Cardiac muscle cell (in vitro differentiated cells and primary cell): Measurements from ENCODE around the gene KIF1C. TPM values are rescaled to one million over a fixed set of nuclear protein-coding genes. Genes with fewer than 3 reads are reported as not detected.

Experiments used
- DNase-seq, 2 donors: peaks; one replicate each; pipeline versions ENCODE4 v3.0.0 to v3.0.0-alpha.2; 2010 to 2017; ENCODE audit warnings: low read depth in 1 of 2, low spot score in 1 of 2
- H3K27ac ChIP-seq: fragments of 200-600 bp; sonication (generic); 2 replicates; pipeline ENCODE4 v1.5.1; 2016
- H3K27me3 ChIP-seq: fragments of 200-600 bp; sonication (generic); 2 replicates; pipeline ENCODE4 v1.6.0; 2016; ENCODE audit warnings: control low read depth
- H3K36me3 ChIP-seq: fragments of 200-600 bp; sonication (generic); 2 replicates; pipeline ENCODE4 v1.5.1; 2016; ENCODE audit warnings: control low read depth
- H3K4me1 ChIP-seq: fragments of 200-600 bp; sonication (generic); 2 replicates; pipeline ENCODE4 v1.8.1; 2017; ENCODE audit warnings: low read depth, mild to moderate bottlenecking, mixed run types
- H3K4me3 ChIP-seq: fragments of 200-600 bp; sonication (generic); 2 replicates; pipeline ENCODE4 v1.5.1; 2016; ENCODE audit warnings: mild to moderate bottlenecking
- H3K9me3 ChIP-seq: fragments of 200-600 bp; sonication (generic); 2 replicates; pipeline ENCODE4 v1.5.1; 2017; ENCODE audit warnings: low read depth, mild to moderate bottlenecking, control low read depth
- polyA plus RNA-seq: library from polyadenylated mRNA; unstranded; fragments of >200 nt; fragmentation: Nextera tagmentation; extraction: Ambion mirVana; gene quantifications from 2 replicates; pipeline ENCODE4 v1.2.1, GENCODE V29; 2016
- total RNA-seq: library from RNA; depleted of rRNA; stranded (reverse); fragments of >200 nt; gene quantifications from 2 replicates; pipeline ENCODE4 v1.2.3, GENCODE V29; 2016
- TF ChIP-seq, protein P1 (sequence below): IDR thresholded peaks from 2 replicates; pipeline ENCODE4 v1.5.1; 2012; ENCODE audit warnings: low read depth, mild to moderate bottlenecking, low read length

Gene KIF1C
- total RNA-seq = 57.9 and 65.8 TPM in 2 replicates
- polyA plus RNA-seq = 62.9 and 67.1 TPM in 2 replicates

DNA sequence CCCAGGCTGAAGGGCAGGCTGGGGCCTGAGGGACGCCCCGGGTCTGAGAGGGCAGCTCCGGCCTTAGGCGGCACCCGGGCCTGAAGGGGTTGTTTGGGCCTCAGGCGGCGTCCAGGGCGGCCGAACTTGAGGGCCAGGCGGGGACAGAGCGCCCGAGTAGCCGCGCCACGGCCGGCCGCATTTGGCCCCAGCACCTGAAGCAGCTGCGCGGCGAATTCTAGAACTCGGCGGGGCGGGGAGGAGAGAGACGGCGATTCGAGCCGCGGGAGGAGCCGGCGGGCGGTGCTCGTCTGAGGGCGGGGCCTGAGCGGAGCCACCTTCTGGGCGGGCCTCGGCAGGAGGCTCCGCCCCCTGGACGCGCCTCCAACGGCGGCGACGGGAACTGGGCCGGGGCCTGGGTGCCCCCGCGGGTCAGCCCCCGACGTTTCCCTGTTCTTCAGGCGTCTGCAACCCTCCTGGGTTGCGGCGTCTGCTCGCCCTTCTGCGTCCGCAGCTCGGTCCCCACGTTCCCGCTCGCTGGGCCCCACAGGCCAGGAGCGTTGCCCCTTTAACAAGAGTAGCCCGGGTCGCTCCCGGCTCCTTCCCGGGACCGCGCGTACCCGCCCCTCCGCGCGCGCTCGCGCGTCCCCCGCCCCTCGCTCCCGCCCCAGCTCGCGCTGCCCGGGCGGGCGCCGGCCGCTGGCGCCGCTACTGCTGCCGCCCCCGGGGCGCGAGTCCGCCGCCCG is at the start of gene KIF1C, which contains the start of gene INCA1:
Gene KIF1C, plus strand, starts transcription at position 649 of the 725 bp plus-strand sequence. CDS start 2,297 bp downstream, outside the sequence.
Gene INCA1, minus strand, starts transcription at position 221 of the 725 bp plus-strand sequence. CDS start 3,085 bp downstream, outside the sequence.
- peak; percentile 92 to 97 for DNase-seq
- Histone ChIP-seq H3K27ac (peak within 1 kb of the TSS; percentile 87), H3K4me3 (peak within 1 kb of the TSS; percentile 90), H3K4me1 (peaks cover 26% of the 10 kb centered on the region), H3K36me3 (peaks cover 14% of the 10 kb centered on the region), H3K27me3 (no peaks in the 10 kb centered on the region), H3K9me3 (no peaks in the 10 kb centered on the region)
- TF ChIP-seq, protein P1, sequence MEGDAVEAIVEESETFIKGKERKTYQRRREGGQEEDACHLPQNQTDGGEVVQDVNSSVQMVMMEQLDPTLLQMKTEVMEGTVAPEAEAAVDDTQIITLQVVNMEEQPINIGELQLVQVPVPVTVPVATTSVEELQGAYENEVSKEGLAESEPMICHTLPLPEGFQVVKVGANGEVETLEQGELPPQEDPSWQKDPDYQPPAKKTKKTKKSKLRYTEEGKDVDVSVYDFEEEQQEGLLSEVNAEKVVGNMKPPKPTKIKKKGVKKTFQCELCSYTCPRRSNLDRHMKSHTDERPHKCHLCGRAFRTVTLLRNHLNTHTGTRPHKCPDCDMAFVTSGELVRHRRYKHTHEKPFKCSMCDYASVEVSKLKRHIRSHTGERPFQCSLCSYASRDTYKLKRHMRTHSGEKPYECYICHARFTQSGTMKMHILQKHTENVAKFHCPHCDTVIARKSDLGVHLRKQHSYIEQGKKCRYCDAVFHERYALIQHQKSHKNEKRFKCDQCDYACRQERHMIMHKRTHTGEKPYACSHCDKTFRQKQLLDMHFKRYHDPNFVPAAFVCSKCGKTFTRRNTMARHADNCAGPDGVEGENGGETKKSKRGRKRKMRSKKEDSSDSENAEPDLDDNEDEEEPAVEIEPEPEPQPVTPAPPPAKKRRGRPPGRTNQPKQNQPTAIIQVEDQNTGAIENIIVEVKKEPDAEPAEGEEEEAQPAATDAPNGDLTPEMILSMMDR = no peak

DNA sequence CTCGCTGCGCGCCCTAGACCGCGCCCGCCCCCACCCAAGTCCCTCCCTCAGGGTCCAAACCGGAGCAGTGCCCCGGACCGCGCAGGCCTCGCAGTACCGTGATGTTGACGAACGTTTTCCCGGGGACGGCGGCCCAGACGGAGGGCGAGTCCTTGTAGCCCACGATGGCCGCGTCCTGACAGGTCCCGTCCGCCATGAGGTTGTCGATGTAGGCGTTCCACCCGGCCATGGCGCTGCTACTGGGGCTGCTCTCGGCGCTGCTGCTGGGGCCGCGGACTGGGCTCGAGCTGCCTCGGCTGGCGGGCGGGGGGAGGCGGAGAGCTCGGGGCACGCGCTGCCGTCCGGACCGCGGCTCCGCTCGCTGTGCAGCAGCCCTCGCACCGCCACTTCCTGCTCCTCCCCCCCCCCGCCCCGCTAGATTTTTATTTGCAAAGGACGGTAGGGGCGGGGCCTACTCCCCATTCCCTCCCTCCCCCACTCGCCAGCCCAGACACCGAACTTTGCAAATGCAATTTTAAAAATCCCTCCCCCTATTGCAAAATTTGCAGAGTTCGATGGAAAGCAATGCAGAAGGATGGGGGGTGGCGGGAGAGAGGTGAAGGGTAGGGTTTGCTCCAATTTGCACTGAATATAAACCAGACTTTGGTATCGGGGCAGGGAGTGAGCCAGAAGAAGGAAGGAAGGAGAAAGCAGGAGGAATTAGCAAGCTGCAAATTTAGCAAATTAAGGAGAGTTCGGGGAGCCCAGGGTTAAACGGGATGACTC is 49.4 kb upstream of the KIF1C start, which contains the start of gene PFN1:
Gene PFN1, minus strand, starts transcription at position 365 of the 765 bp plus-strand sequence. Its CDS starts 136 bp downstream, at position 229.
- Histone ChIP-seq H3K4me3 (peak within 1 kb of the TSS; percentile 96), H3K9me3 (no peaks in the 10 kb centered on the region), H3K36me3 (peaks cover 26% of the 10 kb centered on the region), H3K27ac (peak within 1 kb of the TSS; percentile 94), H3K4me1 (peaks cover 35% of the 10 kb centered on the region), H3K27me3 (no peaks in the 10 kb centered on the region)
- DNase-seq = peak; percentile 88 to 97
- TF ChIP-seq, protein P1 = no peak

DNA sequence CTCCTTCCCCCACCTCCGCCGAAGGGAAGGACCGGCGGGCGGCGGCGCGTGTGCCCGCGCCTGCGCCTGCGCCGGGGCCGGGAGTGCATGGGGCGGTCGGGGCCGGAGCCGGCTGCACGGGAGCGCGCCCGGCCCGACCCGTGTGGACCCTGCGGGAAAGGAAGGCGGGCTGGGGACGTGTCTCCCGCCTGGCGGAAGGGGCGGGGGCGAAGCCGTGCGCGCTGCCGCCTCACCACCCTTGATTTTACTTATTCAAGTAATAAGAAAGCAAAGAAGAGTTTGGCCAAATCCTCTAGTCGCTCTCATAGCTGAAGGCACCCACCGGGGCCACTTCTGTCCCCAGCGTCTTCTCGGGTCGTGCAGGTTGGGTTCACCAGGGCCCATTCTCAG is 48.8 kb upstream of the KIF1C start:
- Histone ChIP-seq H3K36me3 (peaks cover 29% of the 10 kb centered on the region), H3K4me3 (peak overlapping the region; percentile 96), H3K4me1 (peaks cover 41% of the 10 kb centered on the region), H3K27me3 (no peaks in the 10 kb centered on the region), H3K9me3 (no peaks in the 10 kb centered on the region), H3K27ac (peak overlapping the region; percentile 94)
- TF ChIP-seq, protein P1 = no peak
- peak; percentile 92 to 95 for DNase-seq

DNA sequence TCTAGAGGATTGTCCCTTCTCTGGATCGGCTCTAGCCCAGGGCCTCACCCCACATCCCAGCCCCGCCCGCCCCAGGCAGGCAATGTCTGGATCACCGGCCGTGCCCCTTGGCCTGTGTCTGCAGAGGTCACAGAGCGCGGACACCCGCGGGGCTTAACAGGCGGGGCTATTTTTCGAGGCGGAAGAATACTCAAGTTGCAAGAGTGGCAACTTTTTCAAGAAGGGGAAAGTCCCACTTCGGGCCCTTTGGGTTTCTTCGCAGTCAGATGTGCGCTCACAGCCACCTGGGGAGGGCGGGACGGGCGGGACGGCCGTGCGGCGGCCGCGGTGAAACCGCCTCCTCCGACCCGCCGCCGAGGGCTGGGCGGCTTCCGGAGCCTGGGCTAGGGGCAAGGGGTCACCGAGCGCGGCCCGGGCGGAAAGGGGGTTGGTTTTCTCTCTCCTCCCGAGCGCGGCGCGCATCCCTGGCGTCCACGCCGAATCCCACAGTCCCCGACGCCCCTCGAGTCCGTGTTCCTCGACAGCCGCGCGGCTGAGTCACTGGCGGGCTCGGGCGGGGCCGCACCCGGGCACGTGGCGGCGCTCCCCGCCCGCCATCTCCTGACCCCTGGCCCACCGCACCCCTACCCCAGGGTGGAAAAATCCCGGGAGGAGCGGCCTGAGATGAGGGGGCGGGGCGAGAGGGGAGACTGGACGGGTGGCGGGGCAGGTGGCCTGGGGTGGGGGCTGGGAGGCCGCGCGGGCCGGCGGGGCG is 48.3 kb upstream of the KIF1C start:
- H3K4me1 ChIP-seq = peaks cover 44% of the 10 kb centered on the region
- DNase-seq = peak; percentile 60 to 73
- peak overlapping the region; percentile 94 for H3K27ac ChIP-seq
- H3K9me3 ChIP-seq = no peaks in the 10 kb centered on the region
- TF ChIP-seq, protein P1 = no peak
- peak overlapping the region; percentile 96 for H3K4me3 ChIP-seq
- no peaks in the 10 kb centered on the region for H3K27me3 ChIP-seq
- H3K36me3 ChIP-seq = peaks cover 31% of the 10 kb centered on the region
